Dermis microvascular lymphatic vessel endothelial cell (primary cell): ENCODE results near the gene PPP1R3F. TPM values are rescaled to one million over a fixed set of nuclear protein-coding genes. Genes with fewer than 3 reads are reported as not detected.

ENCODE experiments used
- DNase-seq, 2 donors: peaks; one replicate each; pipeline versions ENCODE4 v3.0.0 to v3.0.0-alpha.2; 2010; ENCODE audit warnings: low read depth in 2 of 2
- total RNA-seq: library from RNA; depleted of rRNA; stranded (reverse); fragments of >200 nt; gene quantifications from 2 replicates; pipeline ENCODE4 v1.2.1, GENCODE V29; 2014

The PPP1R3F gene
- total RNA-seq, 1 donor from 2014 or later, result 1.0 TPM

DNA sequence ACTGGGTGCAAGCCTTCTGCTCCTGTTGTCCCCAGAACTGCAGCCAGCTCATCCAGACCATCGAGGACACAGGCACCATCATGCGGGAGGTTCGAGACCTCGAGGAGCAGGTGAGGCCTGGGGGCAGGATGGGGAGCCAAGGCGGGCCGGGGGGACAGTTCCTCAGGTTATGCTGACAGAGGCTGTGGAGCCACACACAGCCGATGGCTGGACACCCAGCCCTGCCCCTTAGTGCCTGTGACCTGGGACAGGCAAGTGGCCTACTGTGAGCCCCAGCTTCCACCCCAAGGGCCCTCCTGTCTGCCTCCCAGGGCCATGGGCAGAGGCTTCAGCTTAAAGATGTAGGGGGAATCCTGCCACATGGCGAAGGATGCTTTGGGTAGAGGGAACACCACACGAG is 20.0 kb upstream of the PPP1R3F start:
- no peak for DNase-seq

- DNase-seq, result no peak
Observed at GRCh38 chrX:49250066-49250465, 19.5 kb upstream of the PPP1R3F start.

GRCh38 chrX:49250578-49250977 is 19.0 kb upstream of the PPP1R3F start:
- DNase-seq, result no peak

DNA sequence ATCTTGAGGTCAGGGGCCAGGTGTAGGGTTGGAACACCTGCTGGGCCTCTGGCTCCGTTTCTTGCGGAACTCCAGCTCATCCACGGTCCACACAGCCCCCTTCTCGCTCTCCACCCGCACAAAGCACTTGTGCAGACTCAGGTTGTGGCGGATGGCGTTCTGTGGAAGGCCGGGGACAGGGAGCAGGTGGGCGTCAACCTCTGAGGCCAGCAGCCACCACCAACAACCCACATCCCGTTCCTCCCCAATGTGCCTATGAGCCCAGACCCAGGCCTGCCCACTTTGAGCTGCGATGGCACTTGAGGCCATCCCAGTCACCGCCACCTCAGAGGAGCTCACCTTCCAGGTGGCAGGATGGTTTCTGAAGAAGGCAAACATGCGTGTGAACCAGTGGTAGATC is 18.3 kb upstream of the PPP1R3F start:
- no peak for DNase-seq

- no peak for DNase-seq
Observed at GRCh38 chrX:49254639-49255038, 15.0 kb upstream of the PPP1R3F start.

- no peak for DNase-seq
Observed at GRCh38 chrX:49256268-49256995, 13.2 kb upstream of the PPP1R3F start.

DNA sequence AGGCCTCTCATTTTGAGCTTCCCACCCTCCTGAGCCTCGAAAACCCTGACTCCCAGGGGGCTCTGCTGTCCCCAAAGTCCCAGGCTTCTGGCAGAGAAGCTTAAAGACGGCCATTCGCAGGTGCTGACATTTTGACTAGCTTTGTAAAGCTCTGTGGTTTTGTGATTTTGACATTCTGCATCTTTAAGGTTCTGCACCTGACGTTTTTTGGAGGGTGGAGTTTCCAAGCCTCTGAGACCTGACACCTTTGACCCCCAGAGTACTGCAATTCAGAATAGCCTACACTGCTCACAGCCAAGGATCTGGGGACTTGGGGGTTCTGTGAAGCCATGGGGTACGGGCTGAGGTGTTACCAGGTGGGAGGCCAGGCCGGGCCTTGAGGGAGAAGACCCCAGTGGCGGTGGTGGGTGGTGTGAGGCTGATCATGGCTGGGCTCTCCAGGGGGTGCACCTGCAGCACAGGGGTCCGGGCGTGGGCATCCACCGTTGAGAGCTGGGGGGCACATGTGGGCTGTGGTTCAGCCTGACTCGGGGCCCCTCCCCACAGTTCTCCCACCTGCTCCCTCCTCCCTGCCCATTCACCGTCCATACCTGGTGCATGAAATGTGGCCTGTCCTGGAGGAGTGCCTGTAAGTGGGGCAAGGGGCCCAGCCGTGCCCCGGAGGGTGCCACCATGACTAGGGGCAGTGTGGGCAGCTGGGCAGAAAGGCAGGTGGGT is 12.4 kb upstream of the PPP1R3F start:
- DNase-seq, result no peak

GRCh38 chrX:49257846-49258748 is 11.5 kb upstream of the PPP1R3F start:
- no peak for DNase-seq

GRCh38 chrX:49258749-49259124 is 10.9 kb upstream of the PPP1R3F start:
- DNase-seq, result no peak

- DNase-seq, result no peak
Observed at GRCh38 chrX:49260221-49260985, 9.2 kb upstream of the PPP1R3F start.

GRCh38 chrX:49262603-49263002 is 7.0 kb upstream of the PPP1R3F start:
- DNase-seq, result no peak

DNA sequence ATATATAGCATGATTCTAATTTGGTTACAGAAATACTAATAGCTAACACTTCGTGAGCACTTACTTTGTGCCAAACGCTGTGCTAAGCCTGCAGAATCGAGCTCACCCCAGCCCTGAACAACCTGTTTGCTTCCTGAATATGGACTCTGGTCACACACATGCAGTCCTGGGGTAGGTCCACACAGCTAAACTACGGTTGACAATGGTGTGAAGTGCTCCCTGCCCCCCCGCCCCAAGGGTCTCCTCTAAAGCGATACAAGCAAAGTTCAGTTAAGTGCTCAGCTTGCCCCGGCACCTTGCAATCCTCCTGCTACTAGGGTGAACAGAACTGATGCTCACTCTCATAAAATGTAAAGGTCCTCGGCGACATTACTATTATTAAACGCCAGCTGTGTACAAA is 6.0 kb upstream of the PPP1R3F start:
- DNase-seq, result no peak

- no peak for DNase-seq
Observed at GRCh38 chrX:49264460-49264859, 5.1 kb upstream of the PPP1R3F start, which contains the start of gene FOXP3. Gene FOXP3 (minus strand): TSS chrX:49264710. CDS start chrX:49258505, 6,205 bp downstream.

DNA sequence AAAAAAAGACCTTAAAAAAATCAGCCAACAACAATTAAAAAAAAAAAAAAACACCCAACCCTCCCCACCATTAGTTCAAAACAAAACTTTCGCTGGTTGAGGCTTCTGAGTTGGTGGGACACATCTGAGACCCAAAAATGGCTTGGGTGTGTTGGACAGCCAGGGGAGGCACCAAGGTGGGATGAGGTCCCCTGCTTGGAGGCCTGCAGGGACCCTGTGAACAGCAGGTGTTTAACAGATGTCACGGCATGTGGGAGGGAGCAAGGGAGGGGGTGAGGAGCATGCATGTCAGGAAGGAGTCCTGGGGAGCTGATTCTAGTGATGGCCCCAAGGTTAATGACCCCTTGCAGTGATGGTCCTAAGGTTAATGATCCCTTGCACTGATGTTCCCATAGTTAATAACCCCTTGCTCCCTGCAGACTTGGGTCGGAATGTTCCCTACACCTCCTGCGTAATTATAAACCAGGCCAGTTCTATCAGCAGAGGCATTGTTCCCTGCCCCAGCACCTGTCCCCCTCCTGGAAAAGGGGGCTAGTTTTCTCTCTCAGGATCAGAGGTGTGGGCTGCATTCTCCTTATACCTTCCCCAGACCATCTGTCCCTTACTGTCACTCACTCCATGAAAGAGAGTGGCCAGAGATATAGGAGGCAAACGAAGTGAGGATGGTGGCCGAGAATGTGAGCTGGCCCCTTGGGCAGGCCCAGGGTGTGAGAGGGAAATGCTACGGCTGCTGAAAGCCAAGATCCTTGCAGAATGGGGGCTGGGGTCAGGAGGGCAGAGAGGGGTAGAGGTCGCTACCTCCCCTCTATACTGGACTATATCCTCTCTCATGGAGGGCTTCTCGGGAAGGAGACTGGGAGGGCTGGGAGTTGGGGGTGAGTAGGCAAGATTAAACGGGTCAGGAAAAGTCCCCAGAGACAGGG is 2.8 kb upstream of the PPP1R3F start:
- DNase-seq, result no peak

DNA sequence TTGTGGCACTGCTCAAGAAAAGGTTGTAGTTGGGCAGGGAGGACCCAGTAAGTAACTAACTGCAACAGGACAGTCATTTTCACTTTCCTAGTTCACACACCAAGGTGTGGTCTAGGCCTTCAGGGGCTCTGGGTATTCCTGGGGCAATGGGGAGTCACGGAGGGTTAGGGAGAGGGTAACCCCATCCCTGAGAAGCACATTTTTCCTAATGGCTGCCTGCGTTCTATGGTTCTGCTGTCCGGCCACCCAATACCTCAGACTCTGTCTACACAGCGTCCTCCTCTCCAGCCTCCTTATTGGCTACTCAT is 937 bp upstream of the PPP1R3F start:
- DNase-seq, result no peak

DNA sequence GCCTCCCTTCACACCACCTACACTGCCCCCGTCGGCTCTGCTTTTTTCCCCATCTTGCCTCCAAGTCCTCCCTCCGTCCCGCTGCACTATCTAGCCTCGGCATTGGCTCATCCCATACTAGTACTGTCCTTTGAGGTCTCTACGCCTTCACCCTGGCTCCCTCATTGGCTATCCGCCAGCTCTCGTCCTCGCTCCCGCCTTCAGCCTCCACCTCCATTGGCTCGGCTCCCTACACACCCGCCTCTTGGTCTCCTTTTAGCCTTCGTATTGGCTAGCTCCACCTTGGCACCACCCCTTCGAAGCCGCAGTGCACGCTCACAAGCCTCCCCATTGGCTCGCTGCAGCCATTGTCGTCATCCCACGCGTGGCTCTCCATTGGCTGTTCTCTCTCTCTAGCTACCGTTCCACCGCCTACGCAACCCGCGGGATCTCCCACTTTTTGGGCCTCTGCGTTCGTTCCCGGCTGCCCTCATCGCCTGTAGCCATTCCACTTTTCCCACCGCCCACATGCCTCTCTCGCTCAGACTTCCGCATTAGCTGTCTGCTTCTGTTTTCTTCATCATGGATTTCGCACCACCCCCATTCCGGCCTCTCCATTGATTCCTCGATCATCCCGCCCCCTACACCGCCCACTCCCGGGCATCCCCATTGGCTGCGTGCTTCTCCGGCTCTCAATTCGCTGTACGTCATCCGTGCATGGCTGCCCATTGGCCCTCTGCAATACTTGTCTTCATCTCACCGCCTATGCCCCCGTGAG is 405 bp upstream of the PPP1R3F start:
- DNase-seq, result peak; percentile 96 to 98

- no peak for DNase-seq
Observed at GRCh38 chrX:49270249-49270921, 792 bp downstream of the PPP1R3F start.

DNA sequence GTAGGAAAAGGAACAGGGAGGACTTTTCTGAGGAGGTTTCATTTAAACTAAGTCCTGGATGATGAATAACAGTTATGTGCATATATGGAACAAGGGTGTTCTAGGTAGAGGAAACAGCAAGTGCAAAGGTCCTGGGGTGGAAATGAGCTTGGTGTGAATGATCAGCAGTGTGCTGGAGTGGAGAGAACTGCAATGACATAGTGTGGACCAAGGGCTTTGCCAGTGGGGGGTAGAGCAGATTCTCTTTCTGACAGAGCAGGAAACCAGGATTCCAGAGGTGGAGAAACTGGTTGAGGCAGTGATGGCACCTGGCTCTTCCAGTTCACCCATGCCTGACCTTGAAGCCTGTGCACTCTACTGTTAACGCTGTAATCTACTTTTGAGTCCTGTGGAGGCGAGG is 1.7 kb downstream of the PPP1R3F start:
- no peak for DNase-seq

DNA sequence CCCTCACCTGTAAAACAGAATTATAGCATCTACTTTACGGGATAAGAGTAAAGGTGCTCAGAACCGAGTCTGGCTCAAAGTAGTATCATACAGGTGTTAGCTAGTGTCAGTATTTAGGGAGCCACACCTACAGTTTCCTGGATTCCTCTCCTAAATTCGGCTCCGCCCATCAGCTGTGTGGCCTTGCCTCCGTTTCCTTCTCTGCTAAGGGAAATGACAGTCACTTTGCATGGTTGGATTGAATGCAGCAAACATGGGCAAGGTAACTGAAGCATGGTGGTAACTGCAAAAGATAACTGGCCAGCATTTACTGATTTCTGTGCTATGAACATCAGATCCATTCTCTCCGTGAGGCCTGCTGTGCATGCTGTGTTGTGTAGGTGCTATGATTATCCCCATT is 2.8 kb downstream of the PPP1R3F start:
- no peak for DNase-seq
